Measurements from ENCODE around the gene ZIC5.

DNA sequence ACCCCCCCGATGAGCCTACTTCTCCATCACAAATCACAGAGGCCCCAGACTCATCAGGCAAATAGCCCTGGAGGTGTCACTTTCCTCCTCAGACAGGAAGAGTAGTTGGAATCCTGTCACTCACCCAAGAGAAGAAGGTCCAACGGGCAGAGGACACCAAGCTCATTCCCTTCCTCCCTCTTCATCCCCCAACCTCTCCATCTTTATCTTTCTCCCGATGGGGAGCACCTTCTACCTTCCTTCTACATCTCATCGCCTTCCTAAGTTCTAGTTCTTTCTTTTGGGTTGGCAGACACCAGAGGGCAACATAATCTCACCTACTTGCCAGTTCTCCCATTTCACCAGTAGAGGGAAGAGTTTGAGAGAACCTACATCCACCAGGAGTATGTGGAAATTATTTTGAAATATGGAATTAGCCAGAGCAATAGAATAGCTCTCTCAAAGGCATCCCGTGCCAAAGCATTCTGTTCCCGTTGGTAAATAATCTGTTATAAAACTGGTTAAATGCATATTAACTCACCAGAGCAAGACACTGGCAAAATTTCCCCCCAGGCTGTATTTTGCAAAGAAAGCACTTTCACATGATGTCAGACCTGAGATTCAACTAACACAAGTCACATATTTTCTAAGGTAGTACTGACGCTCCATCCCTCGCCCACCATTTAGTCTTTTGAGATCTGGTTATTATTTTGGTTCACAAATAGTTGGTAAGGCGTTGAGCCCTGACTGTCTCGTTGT is 55.0 kb downstream of the ZIC5 start:
- TF ChIP-seq EZH2 (IDR thresholded peaks at IDR 0.05; ENCODE audit: borderline replicate concordance, insufficient read depth, low read length, poor library complexity, severe bottlenecking) (no peak), EP300 (conservative IDR thresholded peaks at IDR 0.05; ENCODE audit: poor library complexity, severe bottlenecking) (no peak), TAF1 (IDR thresholded peaks at IDR 0.05; ENCODE audit: low read depth) (no peak)
- TF ChIP-seq, protein P1, sequence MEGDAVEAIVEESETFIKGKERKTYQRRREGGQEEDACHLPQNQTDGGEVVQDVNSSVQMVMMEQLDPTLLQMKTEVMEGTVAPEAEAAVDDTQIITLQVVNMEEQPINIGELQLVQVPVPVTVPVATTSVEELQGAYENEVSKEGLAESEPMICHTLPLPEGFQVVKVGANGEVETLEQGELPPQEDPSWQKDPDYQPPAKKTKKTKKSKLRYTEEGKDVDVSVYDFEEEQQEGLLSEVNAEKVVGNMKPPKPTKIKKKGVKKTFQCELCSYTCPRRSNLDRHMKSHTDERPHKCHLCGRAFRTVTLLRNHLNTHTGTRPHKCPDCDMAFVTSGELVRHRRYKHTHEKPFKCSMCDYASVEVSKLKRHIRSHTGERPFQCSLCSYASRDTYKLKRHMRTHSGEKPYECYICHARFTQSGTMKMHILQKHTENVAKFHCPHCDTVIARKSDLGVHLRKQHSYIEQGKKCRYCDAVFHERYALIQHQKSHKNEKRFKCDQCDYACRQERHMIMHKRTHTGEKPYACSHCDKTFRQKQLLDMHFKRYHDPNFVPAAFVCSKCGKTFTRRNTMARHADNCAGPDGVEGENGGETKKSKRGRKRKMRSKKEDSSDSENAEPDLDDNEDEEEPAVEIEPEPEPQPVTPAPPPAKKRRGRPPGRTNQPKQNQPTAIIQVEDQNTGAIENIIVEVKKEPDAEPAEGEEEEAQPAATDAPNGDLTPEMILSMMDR (IDR thresholded peaks at IDR 0.05; ENCODE audit: poor library complexity, severe bottlenecking) = peak; percentile 74

Measured in neural cell (in vitro differentiated cells).